Neuronal stem cell (in vitro differentiated cells): ENCODE data around the gene PEF1.

Experiments used
- DNase-seq: peaks from one replicate; pipeline ENCODE4 v3.0.0-alpha.2; 2013; ENCODE audit warnings: low spot score
- H2AFZ ChIP-seq: one replicate; pipeline ENCODE4 v1.6.1; 2013; ENCODE audit warnings: mild to moderate bottlenecking, low read length, inconsistent platforms
- H2AK5ac ChIP-seq: 2 replicates; pipeline ENCODE4 v1.6.1; 2013; ENCODE audit warnings: low read depth, mild to moderate bottlenecking, inconsistent platforms, low read length, moderate library complexity, mixed read lengths
- H2BK120ac ChIP-seq: 2 replicates; pipeline ENCODE4 v1.6.1; 2013; ENCODE audit warnings: low read depth, mild to moderate bottlenecking, inconsistent platforms, low read length, moderate library complexity, mixed read lengths
- H2BK12ac ChIP-seq: one replicate; pipeline ENCODE4 v1.6.1; 2013; ENCODE audit warnings: low read length, inconsistent platforms
- H2BK15ac ChIP-seq: 2 replicates; pipeline ENCODE4 v1.6.1; 2013; ENCODE audit warnings: mild to moderate bottlenecking, low read length, inconsistent platforms, mixed read lengths
- H2BK5ac ChIP-seq: one replicate; pipeline ENCODE4 v1.6.1; 2013; ENCODE audit warnings: inconsistent platforms, mild to moderate bottlenecking, low read length, moderate library complexity
- H3K14ac ChIP-seq: one replicate; pipeline ENCODE4 v1.6.1; 2013; ENCODE audit warnings: low read length, inconsistent platforms
- H3K18ac ChIP-seq: 2 replicates; pipeline ENCODE4 v1.6.1; 2013; ENCODE audit warnings: low read length, inconsistent platforms
- H3K23ac ChIP-seq: 2 replicates; pipeline ENCODE4 v1.6.1; 2013; ENCODE audit warnings: low read depth, mild to moderate bottlenecking, mixed read lengths, low read length, inconsistent platforms; ENCODE audit not compliant: poor library complexity
- H3K27ac ChIP-seq: replicated peaks from 3 replicates; pipeline ENCODE4 v1.5.1; 2013; ENCODE audit warnings: low read length, inconsistent platforms
- H3K27me3 ChIP-seq, 3 experiments: 2 replicates each; pipeline ENCODE4 v1.6.1; 2013; ENCODE audit warnings: low read length in 3 of 3, mild to moderate bottlenecking in 2 of 3, inconsistent platforms in 1 of 3, low read depth in 1 of 3, mixed read lengths in 1 of 3, moderate library complexity in 1 of 3; ENCODE audit not compliant: control insufficient read depth in 3 of 3, insufficient read depth in 3 of 3
- H3K36me3 ChIP-seq, 2 donors: replicated peaks in 1 of 2; 2 replicates each; pipeline ENCODE4 v1.6.1; 2013; ENCODE audit warnings: low read length in 2 of 2; ENCODE audit not compliant: control insufficient read depth in 2 of 2, insufficient read depth in 2 of 2
- H3K4ac ChIP-seq: 2 replicates; pipeline ENCODE4 v1.6.1; 2013; ENCODE audit warnings: inconsistent platforms, mild to moderate bottlenecking, low read length, moderate library complexity
- H3K4me1 ChIP-seq, 2 donors: 1 replicate in 1 of 2; 2 replicates in 1 of 2; pipeline ENCODE4 v1.6.1; 2013; ENCODE audit warnings: low read length in 2 of 2, low read depth in 1 of 2; ENCODE audit not compliant: control insufficient read depth in 2 of 2, insufficient read depth in 1 of 2
- H3K4me2 ChIP-seq: one replicate; pipeline ENCODE4 v1.6.1; 2013; ENCODE audit warnings: mild to moderate bottlenecking, low read length, inconsistent platforms; ENCODE audit not compliant: insufficient read depth, poor library complexity, severe bottlenecking
- H3K4me3 ChIP-seq, 2 donors: 2 replicates each; pipeline ENCODE4 v1.5.1; 2013; ENCODE audit warnings: low read length in 2 of 2, mild to moderate bottlenecking in 2 of 2, inconsistent platforms in 1 of 2, moderate library complexity in 1 of 2
- H3K79me1 ChIP-seq: one replicate; pipeline ENCODE4 v1.6.1; 2013; ENCODE audit warnings: low read depth, mild to moderate bottlenecking, inconsistent platforms, low read length, moderate library complexity
- H3K9ac ChIP-seq: one replicate; pipeline ENCODE4 v1.6.1; 2013; ENCODE audit warnings: mild to moderate bottlenecking, low read depth, low read length, inconsistent platforms; ENCODE audit not compliant: poor library complexity
- H3K9me3 ChIP-seq, 2 donors: replicated peaks in 1 of 2; 2 replicates each; pipeline versions ENCODE3 to v1.6.1; 2013; ENCODE audit warnings: low read length in 2 of 2, mild to moderate bottlenecking in 2 of 2, inconsistent platforms in 1 of 2, low read depth in 1 of 2, mixed read lengths in 1 of 2, moderate library complexity in 1 of 2; ENCODE audit not compliant: control insufficient read depth in 2 of 2, insufficient read depth in 1 of 2
- H4K8ac ChIP-seq: one replicate; pipeline ENCODE4 v1.6.1; 2013; ENCODE audit warnings: low read depth, mild to moderate bottlenecking, inconsistent platforms, low read length, moderate library complexity
- H4K91ac ChIP-seq: one replicate; pipeline ENCODE4 v1.6.1; 2013; ENCODE audit warnings: low read length, low read depth, mild to moderate bottlenecking, inconsistent platforms; ENCODE audit not compliant: poor library complexity
- WGBS, 2 donors: extraction: QIAGEN DNeasy Blood & Tissue Kit; methylation state at CpG; one replicate each; pipeline ENCODE4 v1.1.7; 2013; ENCODE audit warnings: missing lambda C conversion rate in 2 of 2, mixed read lengths in 1 of 2; ENCODE audit not compliant: insufficient read length in 2 of 2, insufficient replicate concordance in 1 of 2; ENCODE audit errors: extremely low coverage in 2 of 2; 5-methylcytosine and 5-hydroxymethylcytosine counted together

Gene PEF1

DNA sequence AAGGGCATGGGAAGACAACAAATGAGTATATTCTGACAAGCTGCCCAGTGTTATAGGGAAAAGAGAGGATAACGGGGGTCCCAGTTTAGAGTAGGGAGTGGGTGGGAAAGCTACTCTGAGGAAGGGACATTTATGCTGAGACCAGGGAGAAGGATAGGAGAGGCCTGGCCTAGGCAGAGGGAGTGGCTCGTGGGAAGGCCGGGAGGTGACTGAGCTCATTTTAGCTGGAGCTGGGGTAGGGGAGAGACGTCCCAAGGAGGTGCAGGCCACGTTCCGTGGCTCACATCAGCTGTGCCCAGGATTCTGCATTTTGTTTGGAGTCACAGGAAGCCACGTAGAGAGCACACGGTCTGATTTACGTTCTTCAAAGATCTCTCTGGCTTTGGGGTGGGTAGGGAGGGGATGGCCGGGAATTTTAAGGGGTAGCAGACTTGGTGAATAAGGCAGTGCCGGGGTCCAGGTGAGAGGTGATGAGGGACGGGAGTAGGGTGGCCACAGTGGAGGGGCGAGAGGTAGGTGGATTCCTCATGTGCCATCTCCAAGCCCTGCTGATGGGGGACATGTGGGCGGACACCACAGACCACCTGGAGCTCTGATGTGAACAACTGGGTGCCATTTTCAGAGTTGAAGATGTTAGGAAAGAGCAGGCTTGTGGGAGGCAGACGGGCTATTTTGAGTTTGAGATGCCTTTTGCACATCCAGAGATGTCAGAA is 63.6 kb downstream of the PEF1 start:
- H3K4me2 ChIP-seq, result no peak overlapping the region
- H3K4me1 ChIP-seq, result peaks cover 6 to 13% of the 10 kb centered on the region in 2 donors
- H3K79me1 ChIP-seq, result no peaks in the 10 kb centered on the region
- no peak overlapping the region for H3K4me3 ChIP-seq
- WGBS, 2 donors, result no CpG with 5 or more reads among the region's 15 CpGs
- H4K8ac ChIP-seq, result no peak overlapping the region
- no peak overlapping the region for H3K4ac ChIP-seq
- no peak overlapping the region for H2BK120ac ChIP-seq
- H3K23ac ChIP-seq, result no peak overlapping the region
- H3K36me3 ChIP-seq, result no peaks in the 10 kb centered on the region
- H3K27ac ChIP-seq, result no peak overlapping the region
- H3K14ac ChIP-seq, result no peak overlapping the region
- H4K91ac ChIP-seq, result no peak overlapping the region
- no peak overlapping the region for H2BK15ac ChIP-seq
- no peak overlapping the region for H2AFZ ChIP-seq
- H3K9ac ChIP-seq, result no peak overlapping the region
- H2BK5ac ChIP-seq, result no peak overlapping the region
- no peak overlapping the region for H2BK12ac ChIP-seq
- H3K9me3 ChIP-seq, result no peaks in the 10 kb centered on the region
- peak overlapping the region; percentile 2 for H2AK5ac ChIP-seq
- peaks cover 0 to 87% (median 17%) of the 10 kb centered on the region in 3 experiments for H3K27me3 ChIP-seq
- DNase-seq, result no peak
- H3K18ac ChIP-seq, result no peak overlapping the region

DNA sequence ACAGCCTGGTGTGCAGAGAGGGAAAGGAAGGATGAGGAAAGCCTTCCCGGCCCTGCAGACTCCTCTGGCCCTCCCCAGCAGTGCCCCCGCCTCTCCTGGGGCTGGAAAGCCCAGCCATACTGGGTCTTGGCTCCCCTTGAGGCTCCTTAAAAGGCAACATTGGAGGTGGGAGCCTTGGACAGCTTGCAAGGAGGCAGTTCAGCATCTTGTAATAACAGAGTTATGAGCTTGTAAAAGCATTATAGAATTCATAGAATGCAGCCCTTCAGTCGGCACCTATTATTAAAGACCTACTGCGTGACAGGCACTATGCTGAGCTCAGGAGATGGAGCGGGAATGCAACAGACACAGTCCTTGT is 64.2 kb downstream of the PEF1 start:
- Histone ChIP-seq H2BK120ac (no peak overlapping the region), H4K8ac (no peak overlapping the region), H2AFZ (peak overlapping the region; percentile 13), H3K27me3 (peaks cover 0 to 87% (median 18%) of the 10 kb centered on the region in 3 experiments), H3K36me3 (no peaks in the 10 kb centered on the region), H3K23ac (no peak overlapping the region), H3K18ac (no peak overlapping the region), H3K4me2 (no peak overlapping the region), H2BK15ac (no peak overlapping the region), H3K4me3 (no peak overlapping the region), H3K27ac (no peak overlapping the region), H2BK12ac (no peak overlapping the region), H3K14ac (no peak overlapping the region), H3K4ac (no peak overlapping the region), H3K79me1 (no peaks in the 10 kb centered on the region), H4K91ac (no peak overlapping the region), H3K4me1 (peaks cover 6 to 14% of the 10 kb centered on the region in 2 donors), H2AK5ac (no peak overlapping the region), H2BK5ac (no peak overlapping the region), H3K9ac (no peak overlapping the region), H3K9me3 (no peaks in the 10 kb centered on the region)
- no CpG with 5 or more reads among the region's 5 CpGs for WGBS, 2 donors
- DNase-seq, result no peak
